HG02623 (cell line): Measurements from ENCODE around the gene NUTM2B.
"Not testable (repeated sequence)": the region's sequence is repeated elsewhere in the genome, so short reads cannot be mapped to it uniquely, and the experiment has no call there.

Experiments used
- ATAC-seq: cut with Tn5 transposase; IDR thresholded peaks from one replicate; pipeline ENCODE4 v1.9.1; 2021; ENCODE audit warnings: moderate library complexity; ENCODE audit not compliant: unreplicated experiment

The NUTM2B gene

DNA sequence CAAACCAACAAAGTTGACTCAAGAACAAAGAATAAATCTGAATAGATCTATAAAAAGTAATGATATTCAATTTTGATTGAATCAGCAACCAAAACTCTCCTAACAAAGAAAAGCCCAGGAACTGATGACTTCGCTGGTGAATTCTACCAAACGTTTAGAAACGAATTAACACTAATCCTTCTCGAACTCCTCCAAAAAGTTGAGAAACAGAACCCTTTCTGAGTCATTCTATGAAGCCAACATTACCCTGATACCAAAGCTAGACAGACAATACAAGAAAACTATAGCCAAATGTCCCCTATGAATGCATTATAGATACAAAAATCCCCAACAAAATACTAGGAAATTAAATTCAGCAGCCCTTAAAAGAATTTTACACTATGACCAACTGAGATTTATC, 17.0 kb downstream of the NUTM2B start:
- ATAC-seq = not testable (repeated sequence)

DNA sequence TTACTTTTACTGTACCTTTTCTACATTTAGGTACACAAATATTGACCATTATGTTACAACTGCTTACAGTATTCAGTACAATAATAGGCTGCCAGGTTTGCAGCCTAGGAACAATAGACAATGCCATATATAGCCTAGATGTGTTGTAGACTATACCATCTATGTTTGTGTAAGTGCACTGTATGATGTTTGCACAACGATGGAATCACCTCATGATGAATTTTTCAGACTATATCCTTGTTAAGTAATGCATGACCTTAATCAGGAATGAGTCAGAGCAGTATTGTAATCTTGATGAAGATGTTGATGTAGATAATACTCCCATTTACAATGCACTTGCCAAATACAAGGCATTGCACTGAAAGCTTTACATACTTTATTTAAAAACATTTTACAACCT, 23.6 kb downstream of the NUTM2B start:
- ATAC-seq = not testable (repeated sequence)

- ATAC-seq = not testable (repeated sequence)
Observed at GRCh38 chr10:79744844-79745243, 41.8 kb downstream of the NUTM2B start.

DNA sequence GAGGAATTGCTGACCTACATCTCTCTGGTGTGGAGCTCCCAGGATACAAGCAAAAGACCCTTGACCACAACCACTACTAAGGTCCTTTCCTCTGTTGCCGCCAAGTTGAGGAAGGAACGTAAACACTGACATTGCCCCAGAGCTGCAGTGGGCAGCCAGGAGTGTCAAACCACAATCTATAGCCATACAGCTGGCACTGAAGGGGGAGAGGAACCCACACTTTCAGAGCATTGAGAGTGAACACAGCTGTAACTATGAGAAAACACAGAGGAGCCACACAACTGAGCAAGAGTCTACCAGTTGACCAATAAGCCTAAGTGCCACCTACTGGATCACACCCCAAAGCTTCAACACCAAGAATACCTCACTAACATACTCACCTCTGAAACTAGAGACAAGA, 45.5 kb downstream of the NUTM2B start:
- ATAC-seq = not testable (repeated sequence)

- not testable (repeated sequence) for ATAC-seq
Observed at GRCh38 chr10:79753601-79754000, 50.6 kb downstream of the NUTM2B start.

DNA sequence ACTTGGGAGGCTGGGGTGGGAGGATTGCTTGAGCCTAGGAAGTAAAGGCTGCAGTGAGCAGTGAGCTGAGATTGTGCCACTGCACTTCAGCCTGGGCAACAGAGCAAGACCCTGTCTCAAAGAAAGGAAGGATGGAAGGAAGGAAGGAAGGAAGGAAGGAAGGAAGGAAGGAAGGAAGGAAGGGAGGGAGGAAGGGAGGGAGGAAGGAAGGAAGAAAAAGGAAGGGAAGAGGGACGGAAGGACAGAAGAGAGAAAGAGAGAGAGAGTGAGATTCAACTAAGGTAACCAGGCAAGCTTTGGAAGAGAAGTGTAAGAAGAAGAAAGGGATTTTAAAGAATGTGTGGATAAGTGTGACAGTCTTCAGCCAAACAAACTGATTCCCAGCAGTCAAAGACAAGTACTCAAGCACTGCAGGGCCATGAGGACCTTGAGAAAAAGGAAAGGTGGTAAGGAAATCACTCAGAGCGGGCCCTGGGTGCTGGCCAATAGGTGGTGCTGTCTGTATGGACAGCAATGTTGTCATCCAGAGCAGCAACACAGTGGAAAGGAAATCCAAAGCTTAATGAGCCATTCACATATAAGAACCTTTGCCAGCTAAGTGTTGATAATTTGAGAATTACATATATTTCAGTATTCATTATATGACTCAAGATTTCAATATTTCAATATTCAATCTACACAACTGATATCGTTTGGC, 55.4 kb downstream of the NUTM2B start:
- ATAC-seq = not testable (repeated sequence)
